NCI-H1092 (cell line): ENCODE data around the gene PLXNA4.
A peak's percentile ranks its signal among the peaks of the same experiment; 100 is the strongest.

Source experiments
- DNase-seq: peaks from one replicate; lab custom pipeline; 2025; lab: John Stamatoyannopoulos, UW

The PLXNA4 gene

GRCh38 chr7:132435016-132435990 lies 141.0 kb downstream of the PLXNA4 start:
- DNase-seq, result peak; percentile 32

DNA sequence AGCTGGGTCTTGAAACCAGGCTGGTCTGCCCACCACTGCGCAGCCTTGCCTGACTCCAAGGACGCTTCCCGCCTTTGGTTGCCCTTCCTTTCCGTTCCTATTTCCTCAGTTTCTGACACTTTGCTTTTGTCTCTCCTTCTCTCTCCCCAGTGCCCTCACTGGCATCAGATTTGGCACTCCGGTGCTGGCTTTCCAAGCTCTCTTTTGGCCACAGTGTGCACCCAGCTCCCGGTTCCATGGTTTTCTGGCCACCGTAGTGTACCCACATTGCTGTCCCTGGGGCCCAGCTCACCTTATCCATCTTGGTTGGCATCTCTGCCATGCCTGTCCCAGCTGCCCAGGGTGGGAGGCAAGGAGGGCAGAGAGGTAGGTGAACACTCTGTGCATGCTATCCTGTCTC lies 142.2 kb downstream of the PLXNA4 start:
- DNase-seq, result no peak

DNA sequence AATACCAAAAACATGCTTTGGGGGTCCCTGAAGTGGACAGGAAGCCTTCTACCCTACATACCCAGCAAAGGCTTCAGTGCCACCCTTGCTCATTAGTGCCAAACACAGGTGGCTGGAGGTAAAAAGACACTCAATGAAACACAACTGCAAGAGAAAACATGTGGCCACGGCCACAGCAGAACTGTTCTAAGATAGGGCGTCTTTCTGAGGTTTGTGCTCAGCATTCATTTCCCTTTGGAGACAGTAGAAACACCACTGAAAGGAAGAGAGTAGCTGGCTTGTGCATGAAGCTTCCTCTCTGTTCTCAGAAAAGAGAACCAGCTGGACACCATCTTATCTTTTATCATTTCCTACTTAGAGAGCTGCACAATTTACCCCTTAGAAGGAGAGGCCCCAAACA lies 143.0 kb downstream of the PLXNA4 start:
- DNase-seq, result no peak

DNA sequence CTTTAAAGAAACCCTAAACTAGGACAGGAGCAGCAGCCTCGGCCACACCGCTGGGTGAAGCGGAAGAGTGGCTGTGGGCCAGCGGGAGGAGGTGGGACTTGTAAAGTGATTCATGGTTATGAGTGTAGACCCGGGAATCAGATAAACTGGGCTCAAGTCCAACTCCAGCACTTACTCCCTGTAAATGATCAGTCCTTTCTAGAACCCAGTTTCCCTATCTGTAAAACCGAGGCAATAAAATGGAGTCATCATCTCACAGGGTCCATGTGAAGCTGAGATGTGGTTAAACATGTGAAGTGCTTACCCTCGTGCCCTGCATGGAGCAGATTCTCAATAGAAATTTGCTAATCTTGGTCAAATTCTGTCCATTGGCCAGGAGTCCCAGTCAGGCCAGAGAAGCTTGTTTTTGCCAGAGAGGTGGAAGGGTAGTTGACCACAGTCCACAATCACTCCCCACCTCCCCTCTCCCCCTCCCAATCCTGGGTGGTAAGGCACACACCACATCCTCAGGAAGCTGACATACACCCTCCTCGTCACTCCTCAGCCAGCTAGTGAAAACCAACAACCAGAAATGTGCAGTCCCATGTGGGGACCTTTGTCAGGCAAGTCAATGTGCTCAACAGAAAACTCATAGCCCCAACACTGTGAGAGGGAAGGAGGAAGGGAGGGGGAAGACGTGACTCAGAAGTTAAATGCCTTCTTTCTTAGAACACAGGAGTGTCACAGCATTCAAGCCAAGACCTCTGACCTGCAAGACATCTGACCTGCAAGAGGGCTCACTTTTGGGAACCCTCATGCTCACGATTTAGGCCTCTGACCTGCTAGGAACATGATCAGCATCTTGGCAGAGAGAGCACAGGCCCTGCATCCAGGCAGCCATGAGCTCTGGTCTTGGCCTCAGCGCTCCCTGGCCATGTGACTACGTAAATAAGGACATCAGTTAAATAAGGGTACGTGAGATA lies 145.1 kb downstream of the PLXNA4 start:
- DNase-seq, result no peak

- no peak for DNase-seq
These were observed 146.0 kb downstream of the PLXNA4 start for GRCh38 chr7:132430041-132430855.

- DNase-seq, result no peak
These were observed 147.1 kb downstream of the PLXNA4 start for GRCh38 chr7:132429181-132429580.

GRCh38 chr7:132428247-132428919 lies 147.9 kb downstream of the PLXNA4 start:
- DNase-seq, result no peak

DNA sequence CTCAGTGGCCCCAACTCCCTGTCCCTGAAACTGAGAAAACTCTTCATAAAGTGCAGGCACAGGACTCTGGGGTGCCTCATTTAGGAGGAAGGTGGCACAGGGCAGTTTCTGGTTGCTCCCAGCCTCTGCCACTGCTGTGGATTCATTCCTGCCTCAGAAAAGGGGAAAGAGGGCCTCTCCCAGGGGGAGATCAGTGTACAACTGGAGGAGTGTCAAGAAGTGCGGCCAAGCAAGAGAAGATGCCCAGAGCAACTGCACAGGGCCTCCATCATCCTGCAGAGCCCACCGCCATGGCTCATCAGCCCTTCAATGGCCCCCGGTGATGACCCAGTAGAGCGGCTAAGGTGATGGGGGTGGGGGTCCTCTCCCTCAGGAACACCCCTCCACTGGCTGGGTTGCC lies 150.3 kb downstream of the PLXNA4 start:
- no peak for DNase-seq

DNA sequence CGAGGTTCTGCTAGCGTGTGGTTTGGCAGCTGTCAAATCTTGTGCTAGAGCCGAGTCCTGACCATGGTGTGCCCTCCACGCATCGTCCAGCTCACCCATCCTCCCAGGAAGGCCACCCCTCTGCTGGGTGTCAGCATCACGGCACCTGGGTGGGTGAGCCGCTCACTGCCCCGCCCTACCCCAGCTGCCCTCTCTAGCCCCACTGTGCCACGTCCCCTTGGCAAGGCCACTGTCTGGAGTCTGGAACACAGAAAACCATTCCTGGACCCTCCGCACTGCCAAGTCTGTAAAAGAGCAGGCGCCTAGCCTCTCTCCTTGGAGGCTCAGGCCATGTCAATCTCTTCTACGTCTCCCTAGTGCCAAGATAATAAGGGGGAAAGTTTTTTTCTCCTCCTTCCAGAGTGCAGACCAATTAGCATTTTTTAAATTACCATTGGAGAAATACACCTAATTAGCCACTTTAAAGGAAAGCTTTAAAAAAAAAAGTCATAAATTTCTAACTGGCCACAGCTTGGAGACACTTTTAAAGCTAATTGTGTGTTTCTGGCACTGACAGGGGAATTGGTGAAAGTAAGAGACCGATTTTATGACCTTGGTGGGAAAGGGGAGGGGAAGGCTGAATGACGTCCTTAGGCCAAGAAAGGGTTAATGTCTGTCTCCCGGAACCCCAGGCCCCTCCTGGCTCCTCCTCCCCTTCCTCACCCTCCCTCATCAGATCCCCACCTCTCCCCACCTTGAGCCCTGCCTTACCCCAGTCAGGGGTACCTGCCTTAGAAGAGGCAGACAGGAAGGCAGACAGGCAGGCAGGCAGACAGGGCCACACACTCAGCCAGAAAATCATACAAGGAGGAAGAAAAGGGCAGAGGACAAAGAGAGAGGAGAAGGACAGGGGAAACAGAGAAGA lies 151.2 kb downstream of the PLXNA4 start:
- no peak for DNase-seq

- DNase-seq, result no peak
These were observed 152.0 kb downstream of the PLXNA4 start for GRCh38 chr7:132424277-132424676.

- no peak for DNase-seq
These were observed 152.6 kb downstream of the PLXNA4 start for GRCh38 chr7:132423594-132424200.

DNA sequence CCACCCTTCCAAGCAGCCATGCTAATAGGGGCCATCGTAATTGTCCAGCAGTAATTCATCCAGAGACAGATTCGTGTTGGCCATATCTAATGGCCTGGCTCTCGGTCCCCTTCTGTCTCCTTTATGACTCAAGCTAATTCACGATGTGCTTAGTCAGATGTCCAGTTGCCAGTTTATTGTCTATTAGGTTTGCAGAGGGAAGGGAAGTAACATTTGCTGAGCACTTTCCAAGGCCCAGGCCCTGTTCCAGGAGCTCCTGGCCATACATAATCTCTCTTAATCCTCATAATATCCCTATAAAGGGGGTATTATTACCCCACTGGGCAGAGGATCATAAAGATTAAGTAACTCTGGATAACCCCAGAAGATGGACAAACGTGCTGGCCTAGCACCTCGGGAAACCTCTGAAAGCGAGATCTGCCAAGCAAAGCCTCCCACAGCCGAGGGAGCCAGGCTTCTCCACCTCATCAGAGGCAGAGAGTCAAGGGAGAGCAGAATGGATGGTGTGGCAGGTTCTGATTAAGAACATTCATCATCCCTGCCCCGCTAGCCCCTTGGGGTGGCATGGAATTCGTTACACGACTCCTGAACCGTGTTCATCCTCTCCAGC lies 153.7 kb downstream of the PLXNA4 start:
- no peak for DNase-seq

DNA sequence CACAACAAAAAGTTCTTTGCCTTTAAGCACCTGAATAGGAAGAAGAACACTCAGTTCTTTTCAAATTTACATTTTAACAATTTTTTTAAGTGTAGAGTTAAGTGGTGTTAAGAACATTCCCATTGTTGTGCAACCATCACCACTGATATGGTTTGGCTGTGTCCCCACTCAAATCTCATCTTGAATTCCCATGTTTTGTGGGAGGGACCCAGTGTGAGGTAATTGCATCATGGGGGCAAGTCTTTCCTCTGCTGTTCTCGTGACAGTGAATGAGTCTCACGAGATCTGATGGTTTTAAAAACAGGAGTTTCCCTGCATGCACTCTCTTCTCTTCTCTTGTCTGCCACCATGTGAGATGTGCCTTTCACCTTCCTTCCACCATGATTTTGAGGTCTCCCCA lies 155.7 kb downstream of the PLXNA4 start:
- no peak for DNase-seq

GRCh38 chr7:132419542-132419941 lies 156.7 kb downstream of the PLXNA4 start:
- no peak for DNase-seq

GRCh38 chr7:132418840-132419239 lies 157.4 kb downstream of the PLXNA4 start:
- DNase-seq, result no peak

DNA sequence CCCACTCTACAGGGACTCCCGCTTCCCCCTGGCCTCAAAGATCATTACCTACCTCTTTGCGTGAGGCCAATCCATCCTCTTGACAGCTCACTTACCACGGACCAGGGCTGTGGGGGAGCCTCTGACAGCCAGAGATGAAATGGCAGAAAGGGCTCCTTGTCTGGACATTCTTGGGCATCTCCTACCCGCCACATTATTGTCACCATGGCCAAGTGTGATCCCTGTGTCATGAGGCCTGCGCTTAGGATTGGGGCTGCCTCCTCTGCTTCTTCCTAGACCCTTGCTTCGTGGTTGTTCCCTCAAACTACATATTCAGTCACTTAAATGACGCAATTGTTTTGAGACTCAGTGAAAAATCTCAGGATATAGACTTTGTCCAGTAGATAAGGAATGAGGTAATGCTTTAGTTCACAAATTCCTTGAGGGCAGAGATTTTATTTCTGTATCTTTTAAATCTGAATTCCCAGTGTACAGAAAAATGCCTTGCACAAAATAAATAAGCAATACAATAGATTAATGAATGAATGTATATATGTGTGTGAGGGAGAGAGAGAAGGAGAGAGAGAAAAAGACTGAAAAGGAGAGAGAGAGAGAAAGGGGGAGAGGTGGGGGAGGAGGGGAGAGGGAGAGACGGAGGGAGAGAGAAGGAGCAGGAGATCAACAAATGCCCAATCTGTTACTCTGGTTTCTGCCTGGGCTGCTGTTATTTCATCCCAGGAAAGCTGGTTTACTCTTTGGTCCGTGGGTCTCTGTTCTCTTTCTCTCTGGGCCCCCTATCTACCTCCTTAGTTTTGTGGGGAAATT lies 159.0 kb downstream of the PLXNA4 start:
- DNase-seq, result no peak

GRCh38 chr7:132416395-132416794 lies 159.9 kb downstream of the PLXNA4 start:
- DNase-seq, result no peak

GRCh38 chr7:132415259-132415658 lies 161.0 kb downstream of the PLXNA4 start:
- no peak for DNase-seq
